IPS DF 19.7 (cell line): Measurements from ENCODE around the gene ZNF473.
"Not testable (repeated sequence)": the region's sequence is repeated elsewhere in the genome, so short reads cannot be mapped to it uniquely, and the experiment has no call there.

ENCODE experiments used
- DNase-seq: peaks from one replicate; pipeline ENCODE4 v3.0.0-alpha.2; 2013; ENCODE audit warnings: low read depth, low spot score

ZNF473 gene

GRCh38 chr19:50050406-50051227 lies 24.8 kb downstream of the ZNF473 start:
- DNase-seq: no peak

- DNase-seq: not testable (repeated sequence)
Measured at GRCh38 chr19:50051228-50051895, 25.6 kb downstream of the ZNF473 start.

GRCh38 chr19:50051964-50052363 lies 26.2 kb downstream of the ZNF473 start:
- DNase-seq: no peak

GRCh38 chr19:50053119-50053518 lies 27.3 kb downstream of the ZNF473 start:
- no peak for DNase-seq

GRCh38 chr19:50058425-50058824 lies 32.6 kb downstream of the ZNF473 start:
- DNase-seq: no peak

GRCh38 chr19:50059045-50059444 lies 33.2 kb downstream of the ZNF473 start:
- DNase-seq: no peak

- DNase-seq: no peak
Measured at GRCh38 chr19:50060107-50060506, 34.3 kb downstream of the ZNF473 start.

- DNase-seq: no peak
Measured at GRCh38 chr19:50061650-50062049, 35.8 kb downstream of the ZNF473 start.

- DNase-seq: no peak
Measured at GRCh38 chr19:50065938-50066337, 40.1 kb downstream of the ZNF473 start.

- DNase-seq: no peak
Measured at GRCh38 chr19:50067575-50067974, 41.8 kb downstream of the ZNF473 start.

- DNase-seq: not testable (repeated sequence)
Measured at GRCh38 chr19:50068382-50068781, 42.6 kb downstream of the ZNF473 start.

GRCh38 chr19:50075076-50075475 lies 49.3 kb downstream of the ZNF473 start:
- not testable (repeated sequence) for DNase-seq

- DNase-seq: not testable (repeated sequence)
Measured at GRCh38 chr19:50075644-50076372, 50.0 kb downstream of the ZNF473 start.

GRCh38 chr19:50076581-50077355 lies 51.0 kb downstream of the ZNF473 start:
- not testable (repeated sequence) for DNase-seq

- not testable (repeated sequence) for DNase-seq
Measured at GRCh38 chr19:50079014-50079413, 53.2 kb downstream of the ZNF473 start.

- not testable (repeated sequence) for DNase-seq
Measured at GRCh38 chr19:50084440-50084839, 58.6 kb downstream of the ZNF473 start.

GRCh38 chr19:50087153-50087552 lies 61.3 kb downstream of the ZNF473 start:
- DNase-seq: not testable (repeated sequence)

GRCh38 chr19:50090706-50091105 lies 64.9 kb downstream of the ZNF473 start:
- DNase-seq: not testable (repeated sequence)

- not testable (repeated sequence) for DNase-seq
Measured at GRCh38 chr19:50091786-50092185, 66.0 kb downstream of the ZNF473 start.

GRCh38 chr19:50092597-50092996 lies 66.8 kb downstream of the ZNF473 start:
- DNase-seq: not testable (repeated sequence)

GRCh38 chr19:50097884-50098283 lies 72.1 kb downstream of the ZNF473 start:
- DNase-seq: not testable (repeated sequence)
